A673 (cell line): ENCODE results near the gene CERK.

Experiments
- EZH2 ChIP-seq: fragments of 200-600 bp; sonication (generic); IDR thresholded peaks from 2 replicates; pipeline ENCODE4 v1.6.1; 2017; ENCODE audit warnings: borderline replicate concordance, low read depth, mild to moderate bottlenecking, mixed read lengths, antibody characterized with exemption, low read length; ENCODE audit not compliant: poor library complexity, severe bottlenecking
- TF ChIP-seq, protein P1 (sequence below): fragments of 300-800, 200-600 bp; sonication (generic); conservative IDR thresholded peaks from 2 replicates; pipeline ENCODE4 v1.5.1; 2017; ENCODE audit warnings: low read depth, mild to moderate bottlenecking, antibody characterized with exemption, low read length, moderate library complexity, mixed read lengths

DNA sequence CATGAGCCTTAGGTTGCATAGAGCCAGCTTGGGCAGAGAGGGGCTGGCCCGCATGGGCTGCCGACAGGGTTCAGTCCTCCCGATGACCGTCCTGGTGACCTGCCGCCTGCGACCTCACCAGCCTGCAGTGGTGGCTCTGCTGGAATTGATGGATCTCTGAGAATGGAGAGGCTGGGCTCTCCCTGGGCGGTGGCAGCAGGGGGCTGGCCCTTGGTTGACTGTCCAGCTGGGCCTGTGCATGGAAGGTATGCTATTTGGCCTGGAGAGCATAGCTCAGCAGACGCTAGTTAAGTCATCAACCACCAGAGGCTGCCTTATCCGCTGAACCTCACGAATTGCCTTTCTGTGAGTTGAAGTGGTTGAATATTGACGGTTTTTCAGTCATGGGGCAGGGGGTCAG lies 98.2 kb downstream of the CERK start:
- TF ChIP-seq, protein P1, sequence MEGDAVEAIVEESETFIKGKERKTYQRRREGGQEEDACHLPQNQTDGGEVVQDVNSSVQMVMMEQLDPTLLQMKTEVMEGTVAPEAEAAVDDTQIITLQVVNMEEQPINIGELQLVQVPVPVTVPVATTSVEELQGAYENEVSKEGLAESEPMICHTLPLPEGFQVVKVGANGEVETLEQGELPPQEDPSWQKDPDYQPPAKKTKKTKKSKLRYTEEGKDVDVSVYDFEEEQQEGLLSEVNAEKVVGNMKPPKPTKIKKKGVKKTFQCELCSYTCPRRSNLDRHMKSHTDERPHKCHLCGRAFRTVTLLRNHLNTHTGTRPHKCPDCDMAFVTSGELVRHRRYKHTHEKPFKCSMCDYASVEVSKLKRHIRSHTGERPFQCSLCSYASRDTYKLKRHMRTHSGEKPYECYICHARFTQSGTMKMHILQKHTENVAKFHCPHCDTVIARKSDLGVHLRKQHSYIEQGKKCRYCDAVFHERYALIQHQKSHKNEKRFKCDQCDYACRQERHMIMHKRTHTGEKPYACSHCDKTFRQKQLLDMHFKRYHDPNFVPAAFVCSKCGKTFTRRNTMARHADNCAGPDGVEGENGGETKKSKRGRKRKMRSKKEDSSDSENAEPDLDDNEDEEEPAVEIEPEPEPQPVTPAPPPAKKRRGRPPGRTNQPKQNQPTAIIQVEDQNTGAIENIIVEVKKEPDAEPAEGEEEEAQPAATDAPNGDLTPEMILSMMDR, result no peak
- TF ChIP-seq EZH2, result no peak
